ENCODE results near the gene OVCH1. TPM values are rescaled to one million over a fixed set of nuclear protein-coding genes. Genes with fewer than 3 reads are reported as not detected.
A peak's percentile ranks its signal among the peaks of the same experiment; 100 is the strongest.
"Not testable (repeated sequence)": the region's sequence is repeated elsewhere in the genome, so short reads cannot be mapped to it uniquely, and the experiment has no call there.

Gene OVCH1
- total RNA-seq, 1 experiment from 2014 or later, result not detected

DNA sequence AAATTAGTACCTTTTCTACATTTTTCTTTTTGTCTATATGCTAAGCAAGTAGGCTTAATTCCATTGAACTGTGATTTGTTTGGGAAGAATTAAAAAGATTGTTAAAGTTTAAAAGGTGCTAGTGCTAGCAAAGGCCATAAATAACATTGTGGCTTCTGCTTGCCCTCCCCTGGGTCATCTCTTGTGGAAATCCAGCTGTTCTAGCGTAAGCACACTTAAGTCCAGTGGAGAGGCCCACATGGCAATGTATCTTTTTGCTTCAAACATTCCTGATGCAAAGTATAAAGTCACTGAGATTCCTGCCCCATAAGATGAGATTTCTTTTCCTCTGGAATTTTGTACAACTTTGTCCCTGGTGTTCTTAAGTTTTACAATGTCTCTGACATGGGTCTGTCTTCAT lies 102.1 kb downstream of the OVCH1 start:
- H3K4me3 Mint-ChIP-seq (ENCODE audit: low read depth, unreplicated experiment), result no peak overlapping the region
- no peak for DNase-seq
- TF ChIP-seq, protein P1, sequence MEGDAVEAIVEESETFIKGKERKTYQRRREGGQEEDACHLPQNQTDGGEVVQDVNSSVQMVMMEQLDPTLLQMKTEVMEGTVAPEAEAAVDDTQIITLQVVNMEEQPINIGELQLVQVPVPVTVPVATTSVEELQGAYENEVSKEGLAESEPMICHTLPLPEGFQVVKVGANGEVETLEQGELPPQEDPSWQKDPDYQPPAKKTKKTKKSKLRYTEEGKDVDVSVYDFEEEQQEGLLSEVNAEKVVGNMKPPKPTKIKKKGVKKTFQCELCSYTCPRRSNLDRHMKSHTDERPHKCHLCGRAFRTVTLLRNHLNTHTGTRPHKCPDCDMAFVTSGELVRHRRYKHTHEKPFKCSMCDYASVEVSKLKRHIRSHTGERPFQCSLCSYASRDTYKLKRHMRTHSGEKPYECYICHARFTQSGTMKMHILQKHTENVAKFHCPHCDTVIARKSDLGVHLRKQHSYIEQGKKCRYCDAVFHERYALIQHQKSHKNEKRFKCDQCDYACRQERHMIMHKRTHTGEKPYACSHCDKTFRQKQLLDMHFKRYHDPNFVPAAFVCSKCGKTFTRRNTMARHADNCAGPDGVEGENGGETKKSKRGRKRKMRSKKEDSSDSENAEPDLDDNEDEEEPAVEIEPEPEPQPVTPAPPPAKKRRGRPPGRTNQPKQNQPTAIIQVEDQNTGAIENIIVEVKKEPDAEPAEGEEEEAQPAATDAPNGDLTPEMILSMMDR (IDR thresholded peaks at IDR 0.05; ENCODE audit: unreplicated experiment), result no peak
- H3K27me3 Mint-ChIP-seq (ENCODE audit: unreplicated experiment), result no peaks in the 10 kb centered on the region
- intact Hi-C loops (cut with micrococcal nuclease; ENCODE audit: unreplicated experiment), result no loop called here
- H3K27ac Mint-ChIP-seq (ENCODE audit: unreplicated experiment), result no peak overlapping the region
- CTCF ChIA-PET, result interaction anchor here (0.7 kb wide), 1 partner anchor 968 kb away, joined by 4 read pairs; no protein-coding TSS in a partner anchor
- H3K36me3 Mint-ChIP-seq (ENCODE audit: insufficient read depth, unreplicated experiment), result no peaks in the 10 kb centered on the region
- no peaks in the 10 kb centered on the region for H3K4me1 Mint-ChIP-seq (ENCODE audit: low read depth, unreplicated experiment)
- H3K9me3 Mint-ChIP-seq (ENCODE audit: low read depth, unreplicated experiment), result no peaks in the 10 kb centered on the region
- BruUV-seq (replicated peaks), result no TSS peak

- H3K36me3 Mint-ChIP-seq (ENCODE audit: insufficient read depth, unreplicated experiment); CTCF ChIA-PET; DNase-seq; H3K9me3 Mint-ChIP-seq (ENCODE audit: low read depth, unreplicated experiment); H3K4me1 Mint-ChIP-seq (ENCODE audit: low read depth, unreplicated experiment); H3K27me3 Mint-ChIP-seq (ENCODE audit: unreplicated experiment); H3K4me3 Mint-ChIP-seq (ENCODE audit: low read depth, unreplicated experiment); BruUV-seq (replicated peaks); H3K27ac Mint-ChIP-seq (ENCODE audit: unreplicated experiment); intact Hi-C loops (cut with micrococcal nuclease; ENCODE audit: unreplicated experiment): not testable (repeated sequence)
Observed at GRCh38 chr12:29390419-29390818, 107.1 kb downstream of the OVCH1 start.

DNA sequence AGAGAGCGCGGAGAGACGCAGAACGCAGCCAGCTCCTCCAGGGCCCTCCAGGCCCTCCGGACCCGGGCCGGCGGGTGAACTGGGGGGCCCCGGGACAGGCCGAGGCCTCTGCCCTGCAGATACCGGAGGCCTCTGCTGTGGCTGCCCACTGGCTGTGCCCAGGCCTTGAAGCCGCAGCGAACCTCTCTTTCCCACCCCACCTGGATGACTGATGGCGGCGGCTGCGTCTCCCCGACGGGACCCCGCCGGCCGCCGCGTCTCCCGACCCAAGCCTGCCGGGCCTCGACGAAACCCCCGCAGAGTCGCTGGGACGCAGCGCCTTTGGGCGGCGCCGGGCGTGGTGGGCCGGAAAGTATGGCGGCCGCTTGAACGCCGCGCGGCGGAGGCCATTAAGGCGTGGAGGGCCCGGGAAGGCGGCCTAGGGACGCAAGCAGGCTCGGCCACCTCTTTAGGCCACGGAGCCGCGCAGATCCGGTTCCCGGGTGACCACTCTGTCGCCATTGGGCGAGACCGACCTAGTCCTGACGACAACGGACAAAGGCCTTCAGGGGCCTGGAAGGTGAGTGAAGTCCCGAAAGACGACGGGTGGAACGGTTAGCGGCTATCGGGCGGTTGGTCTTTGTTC lies 108.1 kb downstream of the OVCH1 start:
- Mint-ChIP-seq H3K9me3 (ENCODE audit: low read depth, unreplicated experiment) (no peaks in the 10 kb centered on the region), H3K4me3 (ENCODE audit: low read depth, unreplicated experiment) (no peak overlapping the region), H3K36me3 (ENCODE audit: insufficient read depth, unreplicated experiment) (no peaks in the 10 kb centered on the region), H3K27ac (ENCODE audit: unreplicated experiment) (no peak overlapping the region), H3K4me1 (ENCODE audit: low read depth, unreplicated experiment) (no peaks in the 10 kb centered on the region), H3K27me3 (ENCODE audit: unreplicated experiment) (no peaks in the 10 kb centered on the region)
- BruUV-seq (replicated peaks), result no TSS peak
- intact Hi-C loops (cut with micrococcal nuclease; ENCODE audit: unreplicated experiment), result no loop called here
- DNase-seq, result no peak
- CTCF ChIA-PET, result no interaction called here
- TF ChIP-seq, protein P1 (IDR thresholded peaks at IDR 0.05; ENCODE audit: unreplicated experiment), result no peak

GRCh38 chr12:29386084-29386680 lies 111.3 kb downstream of the OVCH1 start:
- H3K36me3 Mint-ChIP-seq (ENCODE audit: insufficient read depth, unreplicated experiment); DNase-seq; BruUV-seq (replicated peaks); H3K9me3 Mint-ChIP-seq (ENCODE audit: low read depth, unreplicated experiment); H3K4me3 Mint-ChIP-seq (ENCODE audit: low read depth, unreplicated experiment); H3K27ac Mint-ChIP-seq (ENCODE audit: unreplicated experiment); intact Hi-C loops (cut with micrococcal nuclease; ENCODE audit: unreplicated experiment); H3K27me3 Mint-ChIP-seq (ENCODE audit: unreplicated experiment); H3K4me1 Mint-ChIP-seq (ENCODE audit: low read depth, unreplicated experiment): not testable (repeated sequence)
- CTCF ChIA-PET, result interaction anchor here (0.6 kb wide), 1 partner anchor 314 kb away, joined by 4 read pairs; no protein-coding TSS in a partner anchor

- H3K27ac Mint-ChIP-seq (ENCODE audit: unreplicated experiment); DNase-seq; H3K4me3 Mint-ChIP-seq (ENCODE audit: low read depth, unreplicated experiment); H3K9me3 Mint-ChIP-seq (ENCODE audit: low read depth, unreplicated experiment); intact Hi-C loops (cut with micrococcal nuclease; ENCODE audit: unreplicated experiment); CTCF ChIA-PET; BruUV-seq (replicated peaks); H3K4me1 Mint-ChIP-seq (ENCODE audit: low read depth, unreplicated experiment); H3K27me3 Mint-ChIP-seq (ENCODE audit: unreplicated experiment): not testable (repeated sequence)
- peaks cover 17% of the 10 kb centered on the region for H3K36me3 Mint-ChIP-seq (ENCODE audit: insufficient read depth, unreplicated experiment)
Observed at GRCh38 chr12:29385194-29385593, 112.3 kb downstream of the OVCH1 start.

DNA sequence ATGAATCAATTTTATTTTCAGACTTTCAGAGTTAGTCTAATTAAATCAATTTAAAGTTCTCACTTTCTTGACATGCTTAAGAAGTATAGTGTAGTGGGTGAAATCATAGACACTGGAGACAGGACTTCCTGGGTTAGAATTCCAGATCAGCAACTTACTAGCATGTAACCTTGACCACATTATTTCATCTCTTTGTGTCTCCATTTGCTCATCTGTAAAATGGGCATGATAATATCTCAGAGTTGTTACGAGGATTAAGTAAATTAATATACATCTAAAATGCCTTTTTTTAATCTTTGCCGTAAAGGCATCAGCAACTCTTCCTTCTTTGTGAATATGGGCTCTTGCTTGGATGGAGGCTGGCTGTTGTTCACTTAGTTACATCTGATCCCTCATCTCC lies 115.2 kb downstream of the OVCH1 start:
- H3K27ac Mint-ChIP-seq (ENCODE audit: unreplicated experiment), result no peak overlapping the region
- DNase-seq, result no peak
- TF ChIP-seq, protein P1 (IDR thresholded peaks at IDR 0.05; ENCODE audit: unreplicated experiment), result no peak
- H3K36me3 Mint-ChIP-seq (ENCODE audit: insufficient read depth, unreplicated experiment), result peaks cover 24% of the 10 kb centered on the region
- H3K4me1 Mint-ChIP-seq (ENCODE audit: low read depth, unreplicated experiment), result peaks cover 10% of the 10 kb centered on the region
- no peaks in the 10 kb centered on the region for H3K27me3 Mint-ChIP-seq (ENCODE audit: unreplicated experiment)
- intact Hi-C loops (cut with micrococcal nuclease; ENCODE audit: unreplicated experiment), result no loop called here
- no peaks in the 10 kb centered on the region for H3K9me3 Mint-ChIP-seq (ENCODE audit: low read depth, unreplicated experiment)
- H3K4me3 Mint-ChIP-seq (ENCODE audit: low read depth, unreplicated experiment), result peak overlapping the region; percentile 84
- BruUV-seq (replicated peaks), result no TSS peak
- CTCF ChIA-PET, result no interaction called here
